Activated CD8-positive, alpha-beta memory T cell treated with anti-CD3 and anti-CD28 coated beads, Interleukin-2, amount 50 U/mL, for 48 hours (primary cell): ENCODE data around the gene ATP1A3.
"Not testable (repeated sequence)": the region's sequence is repeated elsewhere in the genome, so short reads cannot be mapped to it uniquely, and the experiment has no call there.

Source experiments
- DNase-seq: peaks from one replicate; pipeline ENCODE4 v3.0.0-alpha.2; 2020

Gene ATP1A3

GRCh38 chr19:41993612-41994483 is at the start of gene ATP1A3:
Gene ATP1A3 (minus strand): TSS chr19:41994230. CDS start chr19:41994076, 154 bp downstream.
- DNase-seq, result peak; percentile 80

- no peak for DNase-seq
Observed at GRCh38 chr19:42042455-42043170, 48.6 kb upstream of the ATP1A3 start.

- DNase-seq, result not testable (repeated sequence)
Observed at GRCh38 chr19:42040491-42040890, 46.5 kb upstream of the ATP1A3 start.

- no peak for DNase-seq
Observed at GRCh38 chr19:42040031-42040430, 46.0 kb upstream of the ATP1A3 start.

- no peak for DNase-seq
Observed at GRCh38 chr19:42038666-42039065, 44.6 kb upstream of the ATP1A3 start.

GRCh38 chr19:42037649-42038048 is 43.6 kb upstream of the ATP1A3 start:
- DNase-seq, result no peak

GRCh38 chr19:42034640-42035391 is 40.8 kb upstream of the ATP1A3 start:
- peak; percentile 81 for DNase-seq

GRCh38 chr19:42033413-42033812 is 39.4 kb upstream of the ATP1A3 start:
- DNase-seq, result no peak

GRCh38 chr19:42032431-42032830 is 38.4 kb upstream of the ATP1A3 start:
- DNase-seq, result no peak

- DNase-seq, result no peak
Observed at GRCh38 chr19:42030645-42031440, 36.8 kb upstream of the ATP1A3 start.

- DNase-seq, result peak; percentile 89
Observed at GRCh38 chr19:42028304-42029216, 34.5 kb upstream of the ATP1A3 start.

- no peak for DNase-seq
Observed at GRCh38 chr19:42024622-42025111, 30.6 kb upstream of the ATP1A3 start.

GRCh38 chr19:42023943-42024260 is 29.9 kb upstream of the ATP1A3 start:
- no peak for DNase-seq

GRCh38 chr19:42023121-42023942 is 29.3 kb upstream of the ATP1A3 start:
- peak; percentile 65 for DNase-seq

GRCh38 chr19:42022616-42023015 is 28.6 kb upstream of the ATP1A3 start:
- DNase-seq, result no peak

- no peak for DNase-seq
Observed at GRCh38 chr19:42021185-42021584, 27.2 kb upstream of the ATP1A3 start.

GRCh38 chr19:42018503-42019193 is 24.6 kb upstream of the ATP1A3 start:
- DNase-seq, result no peak

- DNase-seq, result no peak
Observed at GRCh38 chr19:42017040-42017439, 23.0 kb upstream of the ATP1A3 start.

GRCh38 chr19:42012747-42013146 is 18.7 kb upstream of the ATP1A3 start:
- not testable (repeated sequence) for DNase-seq
